OCI-LY1 (cell line): ENCODE measurements around the gene PPP4R1.

Experiments
- H2AFZ ChIP-seq: fragments of 200-600 bp; sonication (generic), shearing (Covaris generic); 2 replicates; pipeline ENCODE4 v1.6.0; 2014; ENCODE audit warnings: antibody characterized with exemption, mild to moderate bottlenecking, low read length
- H3F3A ChIP-seq: fragments of 200-600 bp; sonication (generic), shearing (Covaris generic); 2 replicates; pipeline ENCODE4 v1.6.0; 2014; ENCODE audit warnings: mild to moderate bottlenecking, antibody characterized with exemption, low read length, moderate library complexity; ENCODE audit not compliant: insufficient read depth
- H3K27ac ChIP-seq: fragments of 200-600 bp; sonication (generic); 2 replicates; pipeline ENCODE4 v1.5.1; 2014; ENCODE audit warnings: low read length, mixed run types, mild to moderate bottlenecking, low read depth; ENCODE audit not compliant: poor library complexity, severe bottlenecking
- H3K27me3 ChIP-seq: fragments of 200-600 bp; sonication (generic); 2 replicates; pipeline ENCODE4 v1.6.0; 2014; ENCODE audit warnings: antibody characterized with exemption, mild to moderate bottlenecking, low read length, moderate library complexity; ENCODE audit not compliant: insufficient read depth
- H3K36me3 ChIP-seq: fragments of 200-600 bp; sonication (generic); 2 replicates; pipeline ENCODE4 v1.6.1; 2014; ENCODE audit warnings: mild to moderate bottlenecking, antibody characterized with exemption, low read length, moderate library complexity, mixed read lengths; ENCODE audit not compliant: insufficient read depth
- H3K4me1 ChIP-seq: fragments of 200-600 bp; sonication (generic); 2 replicates; pipeline ENCODE4 v1.5.1; 2014; ENCODE audit warnings: mild to moderate bottlenecking, low read length, moderate library complexity; ENCODE audit not compliant: insufficient read depth, severe bottlenecking
- H3K4me2 ChIP-seq: fragments of 200-600 bp; sonication (generic), shearing (Covaris generic); 2 replicates; pipeline ENCODE4 v1.6.1; 2014; ENCODE audit warnings: low read length
- H3K4me3 ChIP-seq: fragments of 200-600 bp; sonication (generic); 2 replicates; pipeline ENCODE4 v1.5.1; 2014; ENCODE audit warnings: low read length, low read depth, mild to moderate bottlenecking, mixed read lengths; ENCODE audit not compliant: poor library complexity, severe bottlenecking
- H3K79me2 ChIP-seq: fragments of 200-600 bp; shearing (Covaris generic); 2 replicates; pipeline ENCODE4 v1.6.1; 2016; ENCODE audit warnings: mixed run types, low read length, mixed read lengths; ENCODE audit not compliant: insufficient read depth
- H3K9ac ChIP-seq: fragments of 200-600 bp; sonication (generic), shearing (Covaris generic); 2 replicates; pipeline ENCODE4 v1.6.1; 2014; ENCODE audit warnings: mild to moderate bottlenecking, low read length, mixed read lengths
- H3K9me2 ChIP-seq: fragments of 200-600 bp; sonication (generic), shearing (Covaris generic); 2 replicates; pipeline ENCODE4 v1.6.1; 2014; ENCODE audit warnings: low read depth, mild to moderate bottlenecking, low read length, mixed read lengths
- H3K9me3 ChIP-seq: fragments of 200-600 bp; shearing (Covaris generic); 2 replicates; pipeline ENCODE4 v1.6.1; 2014; ENCODE audit warnings: low read length, mixed read lengths
- H4K20me1 ChIP-seq: fragments of 200-600 bp; sonication (generic), shearing (Covaris generic); 2 replicates; pipeline ENCODE4 v1.6.0; 2016; ENCODE audit warnings: mild to moderate bottlenecking, low read length; ENCODE audit not compliant: insufficient read depth
- EZH2 ChIP-seq: fragments of 200-600 bp; sonication (generic), shearing (Covaris generic); IDR thresholded peaks from 2 replicates; pipeline ENCODE4 v1.8.0; 2017; ENCODE audit warnings: borderline replicate concordance, mixed run types, mild to moderate bottlenecking, antibody characterized with exemption, low read length, moderate library complexity, mixed read lengths
- TF ChIP-seq, protein P1 (sequence below): fragments of 200-600 bp; sonication (generic), shearing (Covaris generic); IDR thresholded peaks from 2 replicates; pipeline ENCODE4 v1.5.1; 2017; ENCODE audit warnings: mild to moderate bottlenecking, antibody characterized with exemption, low read length, moderate library complexity, mixed read lengths

Gene PPP4R1

DNA sequence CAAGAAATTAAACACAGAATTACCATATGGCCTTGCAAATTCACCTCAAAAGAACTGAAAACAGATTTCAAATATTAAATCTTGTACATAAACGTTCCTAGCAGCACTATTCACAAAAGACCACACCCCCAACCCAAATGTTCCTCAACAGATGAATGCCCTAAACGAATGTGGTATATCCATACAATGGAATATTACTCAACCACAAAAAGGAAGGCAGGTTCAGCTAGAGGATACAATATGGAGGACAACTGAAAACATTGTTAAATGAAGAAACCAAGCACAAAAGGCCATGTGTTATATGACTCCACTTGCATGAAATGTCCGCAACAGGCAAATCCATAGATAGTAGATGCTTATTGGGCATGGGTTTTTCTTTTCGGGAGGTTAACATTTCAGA lies 61.7 kb downstream of the PPP4R1 start:
- Histone ChIP-seq H3K9me3 (peaks cover 4% of the 10 kb centered on the region), H3K36me3 (peaks cover 78% of the 10 kb centered on the region), H2AFZ (no peak overlapping the region), H3K4me3 (no peak overlapping the region), H3K27ac (no peak overlapping the region), H3K9me2 (no peaks in the 10 kb centered on the region), H3K27me3 (no peaks in the 10 kb centered on the region), H3K9ac (no peak overlapping the region), H3F3A (no peaks in the 10 kb centered on the region), H3K79me2 (no peaks in the 10 kb centered on the region), H3K4me2 (no peak overlapping the region), H4K20me1 (no peaks in the 10 kb centered on the region), H3K4me1 (no peaks in the 10 kb centered on the region)
- TF ChIP-seq EZH2: no peak
- TF ChIP-seq, protein P1, sequence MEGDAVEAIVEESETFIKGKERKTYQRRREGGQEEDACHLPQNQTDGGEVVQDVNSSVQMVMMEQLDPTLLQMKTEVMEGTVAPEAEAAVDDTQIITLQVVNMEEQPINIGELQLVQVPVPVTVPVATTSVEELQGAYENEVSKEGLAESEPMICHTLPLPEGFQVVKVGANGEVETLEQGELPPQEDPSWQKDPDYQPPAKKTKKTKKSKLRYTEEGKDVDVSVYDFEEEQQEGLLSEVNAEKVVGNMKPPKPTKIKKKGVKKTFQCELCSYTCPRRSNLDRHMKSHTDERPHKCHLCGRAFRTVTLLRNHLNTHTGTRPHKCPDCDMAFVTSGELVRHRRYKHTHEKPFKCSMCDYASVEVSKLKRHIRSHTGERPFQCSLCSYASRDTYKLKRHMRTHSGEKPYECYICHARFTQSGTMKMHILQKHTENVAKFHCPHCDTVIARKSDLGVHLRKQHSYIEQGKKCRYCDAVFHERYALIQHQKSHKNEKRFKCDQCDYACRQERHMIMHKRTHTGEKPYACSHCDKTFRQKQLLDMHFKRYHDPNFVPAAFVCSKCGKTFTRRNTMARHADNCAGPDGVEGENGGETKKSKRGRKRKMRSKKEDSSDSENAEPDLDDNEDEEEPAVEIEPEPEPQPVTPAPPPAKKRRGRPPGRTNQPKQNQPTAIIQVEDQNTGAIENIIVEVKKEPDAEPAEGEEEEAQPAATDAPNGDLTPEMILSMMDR: no peak

DNA sequence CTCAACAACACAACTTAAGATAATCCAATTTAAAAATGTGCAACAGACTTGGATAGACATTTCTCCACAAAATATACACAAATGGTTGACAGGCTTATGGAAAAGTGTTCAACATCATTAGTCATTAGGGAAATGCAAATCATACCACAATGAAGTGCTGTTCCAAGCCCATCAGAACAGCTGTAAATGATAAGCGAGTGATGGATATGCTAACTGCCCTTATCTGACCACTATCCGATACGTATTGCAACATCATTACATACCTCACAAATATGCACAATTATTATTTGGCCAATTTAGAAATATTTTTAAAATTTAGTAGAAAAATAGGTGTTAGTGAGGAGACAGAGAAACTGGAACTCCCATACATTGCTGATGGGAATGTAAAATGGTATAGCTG lies 62.2 kb downstream of the PPP4R1 start:
- Histone ChIP-seq H3K36me3 (peaks cover 78% of the 10 kb centered on the region), H3K27me3 (no peaks in the 10 kb centered on the region), H4K20me1 (no peaks in the 10 kb centered on the region), H2AFZ (no peak overlapping the region), H3K27ac (no peak overlapping the region), H3K9ac (no peak overlapping the region), H3K4me3 (no peak overlapping the region), H3K4me2 (no peak overlapping the region), H3K9me3 (peaks cover 4% of the 10 kb centered on the region), H3K79me2 (no peaks in the 10 kb centered on the region), H3F3A (no peaks in the 10 kb centered on the region), H3K9me2 (no peaks in the 10 kb centered on the region), H3K4me1 (no peaks in the 10 kb centered on the region)
- TF ChIP-seq EZH2: no peak
- TF ChIP-seq, protein P1: no peak

DNA sequence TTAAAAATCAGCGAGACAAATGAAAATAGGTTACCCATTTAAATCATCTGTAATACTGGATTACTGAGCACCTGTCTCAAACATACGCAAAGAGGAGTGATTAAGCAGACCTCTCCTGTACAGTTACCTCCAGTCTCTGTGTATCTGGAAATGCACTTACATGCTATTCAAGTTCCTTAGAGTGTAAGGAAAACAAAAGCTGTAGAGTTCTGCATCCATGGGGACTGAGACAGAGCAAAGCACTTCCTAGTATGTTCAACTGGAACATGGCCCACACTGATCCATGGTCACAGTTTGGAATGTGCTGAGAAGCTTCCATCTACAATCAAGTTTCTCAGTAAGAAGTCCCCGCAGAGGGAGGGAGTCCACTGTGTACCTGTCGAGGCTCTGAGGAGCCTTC lies 63.9 kb downstream of the PPP4R1 start:
- H3K9me2 ChIP-seq: no peaks in the 10 kb centered on the region
- no peaks in the 10 kb centered on the region for H3F3A ChIP-seq
- H3K9ac ChIP-seq: no peak overlapping the region
- H3K4me3 ChIP-seq: no peak overlapping the region
- H3K9me3 ChIP-seq: peaks cover 4% of the 10 kb centered on the region
- no peak overlapping the region for H3K4me2 ChIP-seq
- H4K20me1 ChIP-seq: no peaks in the 10 kb centered on the region
- H3K4me1 ChIP-seq: peaks cover 8% of the 10 kb centered on the region
- no peak overlapping the region for H2AFZ ChIP-seq
- H3K27me3 ChIP-seq: no peaks in the 10 kb centered on the region
- TF ChIP-seq, protein P1: no peak
- TF ChIP-seq EZH2: no peak
- peaks cover 75% of the 10 kb centered on the region for H3K36me3 ChIP-seq
- no peak overlapping the region for H3K27ac ChIP-seq
- no peaks in the 10 kb centered on the region for H3K79me2 ChIP-seq
